WTC11 (cell line): Measurements from ENCODE around the gene CUL2. TPM values are rescaled to one million over a fixed set of nuclear protein-coding genes. Genes with fewer than 3 reads are reported as not detected.

ENCODE experiments used
- microRNA-seq: library from miRNA; unstranded; fragments of <30 nt; microRNA quantifications from one replicate; pipeline ENCODE4 v1.2.0, GENCODE V29; 2022; ENCODE audit warnings: borderline number of aligned reads
- total RNA-seq: library from RNA; stranded (reverse); gene quantifications from 3 replicates; pipeline ENCODE4 v1.2.3, GENCODE V29; 2021

CUL2 gene
- total RNA-seq, 1 experiment from 2014 or later: 38.3 TPM

Small RNA genes within 50 kb of the gene (microRNA-seq; reads per million reads assigned to microRNA genes)
- not detected for gene MIR3611

Other genes with a start within 250 kb of the CUL2 start
- 17.3 to 23.6 TPM (median 18.3 TPM) in 3 replicates for gene CREM, start 36.5 kb upstream of the CUL2 start, total RNA-seq
- gene CCNY, start 246.2 kb upstream of the CUL2 start, total RNA-seq: 53.3 to 59.1 TPM (median 53.6 TPM) in 3 replicates